HG03045 (cell line): ENCODE results near the gene SAMD11.

Experiments
- ATAC-seq: cut with Tn5 transposase; IDR thresholded peaks from one replicate; pipeline ENCODE4 v1.9.1; 2021; ENCODE audit warnings: mild to moderate bottlenecking, moderate library complexity; ENCODE audit not compliant: unreplicated experiment

SAMD11 gene

GRCh38 chr1:992362-992761 is 68.6 kb downstream of the SAMD11 start:
- ATAC-seq, result no peak

DNA sequence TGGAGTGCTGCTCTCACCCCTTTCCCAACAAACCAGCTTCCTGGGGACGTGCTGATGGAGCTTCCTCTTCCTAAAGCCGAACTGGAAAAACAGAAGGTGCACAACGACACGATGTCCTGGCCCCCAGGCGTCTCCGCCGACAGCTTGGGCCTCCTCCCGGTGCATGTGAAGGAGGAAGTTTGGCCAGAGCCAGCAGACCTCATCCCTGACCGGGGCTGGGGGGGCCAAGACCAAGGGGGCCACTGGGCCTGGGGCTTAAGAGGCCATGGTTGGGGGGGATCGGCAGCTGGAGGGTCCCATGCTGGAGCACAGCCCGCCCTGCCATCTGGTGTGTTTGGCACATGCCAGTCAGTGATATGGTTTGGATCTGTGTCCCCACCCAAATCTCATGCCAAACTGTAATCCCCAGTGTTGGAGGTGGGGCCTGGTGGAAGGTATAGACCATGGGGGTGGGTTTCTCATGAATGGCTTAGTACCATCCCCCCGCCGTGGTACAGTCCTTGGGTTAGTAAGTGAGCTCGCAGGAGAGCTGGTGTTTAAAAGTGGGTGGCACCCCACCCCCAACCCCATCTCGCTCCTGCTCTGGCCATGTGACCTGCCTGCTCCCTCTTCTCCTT is 69.8 kb downstream of the SAMD11 start:
- ATAC-seq, result no peak
